Hematopoietic multipotent progenitor cell treated with erythropoietin and hydrocortisone succinate and interleukin-3 and kit ligand, for 15 days (in vitro differentiated cells): Measurements from ENCODE around the gene MAST3.

Source experiments
- DNase-seq: peaks from one replicate; pipeline ENCODE4 v3.0.0-alpha.2; 2015; ENCODE audit warnings: low spot score

Gene MAST3

GRCh38 chr19:18160493-18160970, 63.0 kb downstream of the MAST3 start:
- DNase-seq, result peak; percentile 66

GRCh38 chr19:18160971-18161635, 63.5 kb downstream of the MAST3 start:
- DNase-seq, result peak; percentile 85

GRCh38 chr19:18161636-18162002, 64.0 kb downstream of the MAST3 start:
- no peak for DNase-seq

- no peak for DNase-seq
Measured at GRCh38 chr19:18164072-18164471, 66.5 kb downstream of the MAST3 start.

GRCh38 chr19:18165794-18166544, 68.4 kb downstream of the MAST3 start:
- no peak for DNase-seq

GRCh38 chr19:18167011-18167410, 69.4 kb downstream of the MAST3 start:
- no peak for DNase-seq

- DNase-seq, result peak; percentile 74
Measured at GRCh38 chr19:18167975-18168645, 70.5 kb downstream of the MAST3 start.

GRCh38 chr19:18168673-18169381, 71.2 kb downstream of the MAST3 start:
- DNase-seq, result no peak

- no peak for DNase-seq
Measured at GRCh38 chr19:18170714-18171255, 73.2 kb downstream of the MAST3 start.

- DNase-seq, result peak; percentile 6
Measured at GRCh38 chr19:18171605-18172327, 74.2 kb downstream of the MAST3 start.

GRCh38 chr19:18172331-18173053, 74.9 kb downstream of the MAST3 start:
- DNase-seq, result no peak

GRCh38 chr19:18173054-18173571, 75.5 kb downstream of the MAST3 start:
- no peak for DNase-seq

- peak; percentile 45 for DNase-seq
Measured at GRCh38 chr19:18173572-18174288, 76.2 kb downstream of the MAST3 start, which contains the start of gene IFI30. Gene IFI30, plus strand, starts transcription at chr19:18173813. Its CDS starts 29 bp downstream, at chr19:18173842.

- DNase-seq, result no peak
Measured at GRCh38 chr19:18174983-18175382, 77.4 kb downstream of the MAST3 start.

- peak; percentile 26 for DNase-seq
Measured at GRCh38 chr19:18176367-18177310, 79.1 kb downstream of the MAST3 start.

GRCh38 chr19:18179957-18180356, 82.4 kb downstream of the MAST3 start:
- DNase-seq, result no peak

- DNase-seq, result no peak
Measured at GRCh38 chr19:18183529-18183928, 86.0 kb downstream of the MAST3 start.

GRCh38 chr19:18185538-18185937, 88.0 kb downstream of the MAST3 start:
- no peak for DNase-seq
